Keratinocyte (primary cell): ENCODE measurements around the gene PLCG2. TPM values are rescaled to one million over a fixed set of nuclear protein-coding genes. Genes with fewer than 3 reads are reported as not detected.

Experiments
- DNase-seq: peaks from one replicate; pipeline ENCODE4 v3.0.0-alpha.2; 2011; ENCODE audit warnings: low read depth, missing footprints, low spot score
- FAIRE-seq: peaks from 2 replicates; lab custom pipeline; 2011; peaks lifted over from hg19 to GRCh38; lab: Jason Lieb, UNC
- H2AFZ ChIP-seq: 2 replicates; pipeline ENCODE4 v1.6.0; 2012; ENCODE audit warnings: low read length, control low read depth, inconsistent platforms; ENCODE audit not compliant: control insufficient read depth
- H3K27ac ChIP-seq: 2 replicates; pipeline ENCODE4 v1.5.1; 2011; ENCODE audit warnings: low read length; ENCODE audit not compliant: control insufficient read depth, insufficient read depth
- H3K27me3 ChIP-seq: 3 replicates; pipeline ENCODE4 v1.6.0; 2011; ENCODE audit warnings: low read length; ENCODE audit not compliant: control insufficient read depth, insufficient read depth; ENCODE audit errors: extremely low read depth
- H3K36me3 ChIP-seq, 2 experiments: 2 replicates in 1 of 2; 3 replicates in 1 of 2; pipeline ENCODE4 v1.5.1; 2011; ENCODE audit warnings: low read length in 2 of 2, mild to moderate bottlenecking in 1 of 2; ENCODE audit not compliant: control insufficient read depth in 2 of 2, insufficient read depth in 2 of 2; ENCODE audit errors: extremely low read depth in 1 of 2
- H3K4me1 ChIP-seq: 3 replicates; pipeline ENCODE4 v1.5.1; 2011; ENCODE audit warnings: low read length; ENCODE audit not compliant: control insufficient read depth, insufficient read depth; ENCODE audit errors: extremely low read depth
- H3K4me2 ChIP-seq: 3 replicates; pipeline ENCODE4 v1.6.0; 2011; ENCODE audit warnings: low read depth, low read length; ENCODE audit not compliant: control insufficient read depth, insufficient read depth; ENCODE audit errors: extremely low read depth
- H3K4me3 ChIP-seq, 3 experiments: fragments of 200-600 bp in 1 of 3; sonication (generic) in 1 of 3; 2 replicates in 2 of 3; 3 replicates in 1 of 3; pipeline ENCODE4 v1.5.1; 2011 to 2016; ENCODE audit warnings: low read length in 3 of 3, mild to moderate bottlenecking in 3 of 3, control low read depth in 2 of 3, inconsistent platforms in 1 of 3, low read depth in 1 of 3, mixed read lengths in 1 of 3, mixed run types in 1 of 3, moderate library complexity in 1 of 3; ENCODE audit not compliant: control insufficient read depth in 2 of 3, insufficient read depth in 2 of 3; ENCODE audit errors: extremely low read depth in 1 of 3
- H3K79me2 ChIP-seq: 2 replicates; pipeline ENCODE4 v1.6.0; 2012; ENCODE audit warnings: low read length; ENCODE audit not compliant: control insufficient read depth, insufficient read depth
- H3K9ac ChIP-seq: 3 replicates; pipeline ENCODE4 v1.6.0; 2011; ENCODE audit warnings: low read length; ENCODE audit not compliant: control insufficient read depth, insufficient read depth; ENCODE audit errors: extremely low read depth
- H3K9me1 ChIP-seq: 3 replicates; pipeline ENCODE4 v1.6.0; 2011; ENCODE audit warnings: low read length; ENCODE audit not compliant: control insufficient read depth, insufficient read depth; ENCODE audit errors: extremely low read depth
- H3K9me3 ChIP-seq: 2 replicates; pipeline ENCODE4 v1.5.1; 2012; ENCODE audit warnings: low read depth, low read length; ENCODE audit not compliant: control insufficient read depth
- H4K20me1 ChIP-seq: 3 replicates; pipeline ENCODE4 v1.6.0; 2011; ENCODE audit warnings: low read length; ENCODE audit not compliant: control insufficient read depth, insufficient read depth; ENCODE audit errors: extremely low read depth
- CTCF ChIP-seq, 3 experiments: IDR thresholded peaks in 1 of 3; conservative IDR thresholded peaks in 1 of 3; optimal IDR thresholded peaks in 1 of 3; 2 replicates in 2 of 3; 3 replicates in 1 of 3; pipeline versions ENCODE3 to v1.5.1; 2011; ENCODE audit warnings: low read length in 3 of 3, mild to moderate bottlenecking in 3 of 3, moderate library complexity in 2 of 3, control low read depth in 1 of 3, inconsistent platforms in 1 of 3; ENCODE audit not compliant: insufficient read depth in 2 of 3; ENCODE audit errors: extremely low read depth in 1 of 3
- EZH2 ChIP-seq: IDR thresholded peaks from one replicate; pipeline ENCODE4 v1.6.1; 2012; ENCODE audit warnings: inconsistent platforms, mild to moderate bottlenecking, low read length, moderate library complexity
- dilution Hi-C: fragments of 300-500 bp; cut with MboI; formaldehyde crosslinking; loops from one replicate; pipeline ENCODE4 v1.7.0; 2020; ENCODE audit warnings: low sequenced_read_pairs; ENCODE audit not compliant: extremely low pct_ligation_motif_present
- polyA plus RNA-seq, 5 experiments: library from polyadenylated mRNA; depleted of rRNA in 3 of 5; stranded (reverse) in 3 of 5; stranded (forward) in 1 of 5; unstranded in 1 of 5; fragments of >200 nt; gene quantifications; 1 replicate in 1 of 5; 2 replicates in 3 of 5; 3 replicates in 1 of 5; pipeline versions ENCODE4 v1.2.1 to v1.2.3, GENCODE V29; 2011 to 2012; ENCODE audit warnings: missing spikeins in 2 of 5, low read depth in 1 of 5, low replicate concordance in 1 of 5

PLCG2 gene
- polyA plus RNA-seq, 1 donor (not counting 4 experiments of a cell fraction or from before 2014, with no cell fraction given), result 3.5 TPM

GRCh38 chr16:81817789-81818567 is 38.9 kb downstream of the PLCG2 start:
- Histone ChIP-seq H4K20me1 (no peaks in the 10 kb centered on the region), H3K9ac (no peak overlapping the region), H3K4me3 (no peak overlapping the region), H3K4me2 (no peak overlapping the region), H2AFZ (no peak overlapping the region), H3K4me1 (no peaks in the 10 kb centered on the region), H3K27ac (no peak overlapping the region), H3K27me3 (no peaks in the 10 kb centered on the region), H3K9me1 (no peaks in the 10 kb centered on the region), H3K79me2 (no peaks in the 10 kb centered on the region), H3K9me3 (no peaks in the 10 kb centered on the region), H3K36me3 (no peaks in the 10 kb centered on the region)
- DNase-seq (no peak), FAIRE-seq (no peak)
- no peak for TF ChIP-seq CTCF (optimal IDR thresholded peaks at IDR 0.05 in 1 of 3, IDR thresholded peaks at IDR 0.05 in 1 of 3, conservative IDR thresholded peaks at IDR 0.05 in 1 of 3; ENCODE audit: extremely low read depth in 1 of 3, insufficient read depth in 2 of 3, low read length in 3 of 3)
- TF ChIP-seq EZH2, result no peak
- dilution Hi-C loops, result no loop called here

DNA sequence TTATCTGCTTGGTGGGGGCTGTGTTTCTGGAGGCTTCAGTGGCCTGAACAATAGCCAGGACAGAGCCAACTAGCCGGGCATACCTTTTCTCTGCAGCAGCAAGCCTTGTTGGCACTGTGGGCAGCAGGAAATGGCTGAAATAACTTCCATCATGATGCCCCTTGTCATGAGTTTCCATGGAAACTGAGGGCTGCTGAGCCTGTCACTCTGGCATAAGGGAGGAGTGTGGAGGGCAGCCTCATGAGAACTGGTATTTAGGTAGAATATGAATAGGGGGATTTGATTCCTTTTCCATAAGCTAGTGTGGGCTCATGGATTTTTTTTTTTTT is 39.4 kb downstream of the PLCG2 start:
- H3K27ac ChIP-seq, result no peak overlapping the region
- TF ChIP-seq EZH2, result no peak
- TF ChIP-seq CTCF (optimal IDR thresholded peaks at IDR 0.05 in 1 of 3, IDR thresholded peaks at IDR 0.05 in 1 of 3, conservative IDR thresholded peaks at IDR 0.05 in 1 of 3; ENCODE audit: extremely low read depth in 1 of 3, insufficient read depth in 2 of 3, low read length in 3 of 3), result no peak
- H3K9me3 ChIP-seq, result no peaks in the 10 kb centered on the region
- H3K9me1 ChIP-seq, result no peaks in the 10 kb centered on the region
- no peaks in the 10 kb centered on the region for H4K20me1 ChIP-seq
- H2AFZ ChIP-seq, result no peak overlapping the region
- H3K4me3 ChIP-seq, result no peak overlapping the region
- no peak overlapping the region for H3K4me2 ChIP-seq
- DNase-seq (no peak), FAIRE-seq (no peak)
- no peaks in the 10 kb centered on the region for H3K36me3 ChIP-seq
- no peaks in the 10 kb centered on the region for H3K4me1 ChIP-seq
- dilution Hi-C loops, result no loop called here
- no peak overlapping the region for H3K9ac ChIP-seq
- no peaks in the 10 kb centered on the region for H3K27me3 ChIP-seq
- no peaks in the 10 kb centered on the region for H3K79me2 ChIP-seq
